Right lobe of liver (tissue), 6 donors: ENCODE results near the gene GPBP1. TPM values are rescaled to one million over a fixed set of nuclear protein-coding genes. Genes with fewer than 3 reads are reported as not detected.
A peak's percentile ranks its signal among the peaks of the same experiment; 100 is the strongest.

Experiments
- ATAC-seq, 4 donors: fragments of 200-7000 bp; cut with Tn5 transposase; one replicate each; pipeline ENCODE4 v1.9.1; 2020; ENCODE audit warnings: mild to moderate bottlenecking in 4 of 4, moderate library complexity in 4 of 4
- DNase-seq, 3 donors: peaks; one replicate each; pipeline ENCODE4 v3.0.0-alpha.2; 2020
- H3K27ac ChIP-seq, 3 donors: fragments of 200-600 bp; one replicate each; pipeline ENCODE4 v1.8.0; 2022
- H3K27me3 ChIP-seq, 2 donors: fragments of 200-600 bp; one replicate each; pipeline ENCODE4 v1.8.0; 2022
- H3K36me3 ChIP-seq, 4 donors: fragments of 200-600 bp; sonication (generic) in 1 of 4; one replicate each; pipeline versions ENCODE4 v1.5.1 to v1.8.0; 2017 to 2022; ENCODE audit warnings: control low read depth in 1 of 4
- H3K4me1 ChIP-seq, 4 donors: fragments of 200-600 bp; sonication (generic) in 1 of 4; one replicate each; pipeline versions ENCODE4 v1.5.1 to v1.8.0; 2017 to 2022; ENCODE audit warnings: control low read depth in 1 of 4
- H3K4me3 ChIP-seq, 3 donors: fragments of 200-600 bp; one replicate each; pipeline ENCODE4 v1.8.0; 2022
- H3K9me3 ChIP-seq, 4 donors: fragments of 200-600 bp; sonication (generic) in 1 of 4; one replicate each; pipeline versions ENCODE4 v1.5.1 to v1.8.0; 2017 to 2022; ENCODE audit warnings: control low read depth in 1 of 4
- POLR2A ChIP-seq: fragments of 450-650 bp; IDR thresholded peaks from one replicate; pipeline ENCODE4 v1.6.1; 2017; ENCODE audit warnings: antibody characterized with exemption, mild to moderate bottlenecking
- WGBS: methylation state at CpG from one replicate; pipeline ENCODE4 v1.1.6; 2018; ENCODE audit warnings: low coverage, low lambda C conversion rate; ENCODE audit not compliant: insufficient coverage; ENCODE audit errors: missing lambda C conversion rate; 5-methylcytosine and 5-hydroxymethylcytosine counted together
- intact Hi-C, 2 donors: fragments of 100-400 bp; cut with DNase I; formaldehyde crosslinking; loops; one replicate each; pipeline versions ENCODE4 v1.11.2 to v1.14.1; 2022
- long read RNA-seq: library from polyadenylated mRNA; unstranded; transcript quantifications from one replicate; pipeline ENCODE4 v2.0.0, GENCODE V29; 2019
- total RNA-seq, 6 experiments: library from RNA; depleted of rRNA in 2 of 6; stranded (reverse); fragments of >200 nt in 2 of 6; fragmentation: NEBNext Ultra II Directional in 3 of 6; extraction: Animal tissue kit (Norgen Biotek cat#: 25700) in 3 of 6; gene quantifications; one replicate each; pipeline versions ENCODE4 v1.1.0 to v1.2.4, GENCODE V29; 2016 to 2023
- TF ChIP-seq, protein P1 (sequence below), 4 donors: fragments of 200-600 bp in 3 of 4; fragments of 450-650 bp in 1 of 4; IDR thresholded peaks; one replicate each; pipeline versions ENCODE4 v1.5.1 to v1.8.0; 2016 to 2022; ENCODE audit warnings: antibody characterized with exemption in 4 of 4, mild to moderate bottlenecking in 2 of 4
- donor health status: DM: no; HTN: yes; CAD: no.
- donor health status: DM: no; HTN: no; CAD: no.
- donor health status: DM: no; HTN: no; CAD: no.
- donor health status: DM: no; HTN: yes; CAD: no.
- donor health status: DM: no; HTN: yes; CAD: no.

The GPBP1 gene
- 10 to 100 TPM; 19.5 to 28.2 (median 24.9) TPM for total RNA-seq
- long read RNA-seq, partial matches to known transcripts = 3 of 5 reads
- long read RNA-seq, other reads (novel, unspliced or antisense) = 2 of 5 reads

- TF ChIP-seq, protein P1, sequence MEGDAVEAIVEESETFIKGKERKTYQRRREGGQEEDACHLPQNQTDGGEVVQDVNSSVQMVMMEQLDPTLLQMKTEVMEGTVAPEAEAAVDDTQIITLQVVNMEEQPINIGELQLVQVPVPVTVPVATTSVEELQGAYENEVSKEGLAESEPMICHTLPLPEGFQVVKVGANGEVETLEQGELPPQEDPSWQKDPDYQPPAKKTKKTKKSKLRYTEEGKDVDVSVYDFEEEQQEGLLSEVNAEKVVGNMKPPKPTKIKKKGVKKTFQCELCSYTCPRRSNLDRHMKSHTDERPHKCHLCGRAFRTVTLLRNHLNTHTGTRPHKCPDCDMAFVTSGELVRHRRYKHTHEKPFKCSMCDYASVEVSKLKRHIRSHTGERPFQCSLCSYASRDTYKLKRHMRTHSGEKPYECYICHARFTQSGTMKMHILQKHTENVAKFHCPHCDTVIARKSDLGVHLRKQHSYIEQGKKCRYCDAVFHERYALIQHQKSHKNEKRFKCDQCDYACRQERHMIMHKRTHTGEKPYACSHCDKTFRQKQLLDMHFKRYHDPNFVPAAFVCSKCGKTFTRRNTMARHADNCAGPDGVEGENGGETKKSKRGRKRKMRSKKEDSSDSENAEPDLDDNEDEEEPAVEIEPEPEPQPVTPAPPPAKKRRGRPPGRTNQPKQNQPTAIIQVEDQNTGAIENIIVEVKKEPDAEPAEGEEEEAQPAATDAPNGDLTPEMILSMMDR (IDR thresholded peaks at IDR 0.05) = no peak
- peak; percentile 71 for TF ChIP-seq POLR2A
- intact Hi-C loops = no loop called here
- peaks cover 0 to 37% (median 8%) of the 10 kb centered on the region in 4 donors for H3K4me1 ChIP-seq
- ATAC-seq = peak; percentile 85 to 92 (median 89)
- peak within 1 kb of the TSS; percentile 77 to 89 (median 80) for H3K4me3 ChIP-seq
- no peaks in the 10 kb centered on the region for H3K27me3 ChIP-seq
- peak; percentile 97 to 99 (median 98) for DNase-seq
- H3K9me3 ChIP-seq = no peaks in the 10 kb centered on the region
- H3K27ac ChIP-seq = peak within 1 kb of the TSS; percentile 99 to 100 (median 100)
- 0% methylated on average over 19 of the region's 83 CpGs for WGBS
- H3K36me3 ChIP-seq = no peaks in the 10 kb centered on the region
Measured at GRCh38 chr5:57173319-57174127, at the start of gene GPBP1. TSS of gene GPBP1 (plus strand) at chr5:57174059. CDS start at chr5:57214131, 40,072 bp downstream.

DNA sequence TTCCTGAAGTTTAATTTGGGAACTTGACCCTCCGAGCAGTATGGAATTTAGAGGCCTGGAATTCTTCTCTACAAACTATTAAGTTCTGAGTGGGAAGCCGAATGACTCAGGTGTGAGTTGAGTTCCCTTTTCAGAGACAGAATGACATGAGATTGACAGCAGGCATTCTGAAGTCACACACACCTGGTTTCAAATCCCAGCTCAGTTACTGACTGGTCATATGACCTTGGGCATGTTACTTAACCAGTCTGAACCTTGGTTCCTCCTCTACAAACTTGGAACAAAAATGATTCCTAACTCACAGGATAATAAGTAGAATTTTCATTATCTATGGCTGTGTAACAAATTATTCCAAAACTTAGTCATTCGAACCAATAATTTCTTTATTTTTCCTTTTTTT is 45.5 kb upstream of the GPBP1 start:
- ATAC-seq (peak; percentile 80 to 93 (median 85)), DNase-seq (peak in 1 of 3 donors; percentile 47)
- Histone ChIP-seq H3K27ac (no peak overlapping the region), H3K36me3 (no peaks in the 10 kb centered on the region), H3K9me3 (no peaks in the 10 kb centered on the region), H3K4me1 (peaks cover 0 to 1% (median 0%) of the 10 kb centered on the region in 4 donors), H3K4me3 (no peak overlapping the region), H3K27me3 (no peaks in the 10 kb centered on the region)
- TF ChIP-seq POLR2A = no peak
- TF ChIP-seq, protein P1 (IDR thresholded peaks at IDR 0.05) = no peak
- intact Hi-C loops = no loop called here
- 77% methylated on average over 3 of the region's 3 CpGs for WGBS

- 56% methylated on average over 2 of the region's 2 CpGs for WGBS
- ATAC-seq (peak in 1 of 4 donors; percentile 37), DNase-seq (no peak)
- Histone ChIP-seq H3K27ac (no peak overlapping the region), H3K4me1 (peaks cover 0 to 6% (median 0%) of the 10 kb centered on the region in 4 donors), H3K4me3 (no peak overlapping the region), H3K9me3 (no peaks in the 10 kb centered on the region), H3K36me3 (no peaks in the 10 kb centered on the region), H3K27me3 (no peaks in the 10 kb centered on the region)
- TF ChIP-seq POLR2A = no peak
- TF ChIP-seq, protein P1 (IDR thresholded peaks at IDR 0.05) = no peak
- intact Hi-C loops = no loop called here
Measured at GRCh38 chr5:57133574-57133973, 40.3 kb upstream of the GPBP1 start.

- no peak for ATAC-seq
- intact Hi-C loops = loop anchor here in 1 of 2 donors (5.0 kb wide), 1 partner anchor 90 kb away; no protein-coding TSS in a partner anchor
Measured at GRCh38 chr5:57137401-57137800, 36.5 kb upstream of the GPBP1 start.

More at GRCh38 chr5:57137401-57137800, 36.5 kb upstream of the GPBP1 start:
- no peaks in the 10 kb centered on the region for H3K36me3 ChIP-seq
- 20% methylated on average over 1 of the region's 2 CpGs for WGBS
- H3K4me1 ChIP-seq = peaks cover 0 to 6% (median 0%) of the 10 kb centered on the region in 4 donors
- no peaks in the 10 kb centered on the region for H3K27me3 ChIP-seq
- TF ChIP-seq, protein P1 (IDR thresholded peaks at IDR 0.05) = no peak
- no peak for TF ChIP-seq POLR2A
- no peak overlapping the region for H3K4me3 ChIP-seq
- no peak for DNase-seq
- no peaks in the 10 kb centered on the region for H3K9me3 ChIP-seq
- H3K27ac ChIP-seq = no peak overlapping the region
